GM12878 (cell line): ENCODE data around the gene DMRTC2. TPM values are rescaled to one million over a fixed set of nuclear protein-coding genes. Genes with fewer than 3 reads are reported as not detected.

Experiments
- ATAC-seq: fragments of 200-7000 bp; cut with Tn5 transposase; 3 replicates; pipeline ENCODE4 v1.9.1; 2020; ENCODE audit warnings: mild to moderate bottlenecking, moderate library complexity
- BruUV-seq: library from RNA; stranded (reverse); fragments of 400-500 nt; replicated peaks from 2 replicates; lab custom pipeline; 2021; lab: Mats Ljungman, UMichigan
- CTCF ChIA-PET: fragments of 300-600 bp; sonication (Branson Sonifier 250); formaldehyde crosslinking; extraction: SDS; loops from one replicate; lab custom pipeline; 2021; ENCODE audit warnings: inconsistent platforms; lab: Yijun Ruan, JAX
- POLR2A ChIA-PET: fragments of 350-600 bp; formaldehyde crosslinking; extraction: SDS; loops from one replicate; lab custom pipeline; 2021; ENCODE audit warnings: inconsistent platforms; lab: Charles Lee
- RAD21 ChIA-PET: fragments of 300-600 bp; sonication (Branson Sonifier 250); formaldehyde crosslinking; loops from one replicate; lab custom pipeline; 2023; ENCODE audit warnings: antibody characterized with exemption; ENCODE audit not compliant: unreplicated experiment; lab: Charles Lee
- SMC1A ChIA-PET: fragments of 300-600 bp; sonication (Branson Sonifier 250); formaldehyde crosslinking; loops from one replicate; lab custom pipeline; 2023; ENCODE audit not compliant: unreplicated experiment, uncharacterized antibody; lab: Charles Lee
- DNase-seq: peaks from one replicate; pipeline ENCODE4 v3.0.0-alpha.2; 2011; ENCODE audit warnings: low read depth, low spot score
- FAIRE-seq: peaks from 3 replicates; lab custom pipeline; 2011; peaks lifted over from hg19 to GRCh38; lab: Jason Lieb, UNC
- H2AFZ ChIP-seq: 2 replicates; pipeline ENCODE4 v1.6.0; 2011; ENCODE audit warnings: low read depth, low read length, control low read depth; ENCODE audit not compliant: control insufficient read depth
- H3K27ac ChIP-seq: 2 replicates; pipeline ENCODE4 v1.5.1; 2011; ENCODE audit warnings: control low read depth; ENCODE audit not compliant: control insufficient read depth, insufficient read depth
- H3K27me3 ChIP-seq, 2 experiments: replicated peaks in 1 of 2; 2 replicates each; pipeline versions ENCODE4 v1.6.0 to v1.6.1; 2011; ENCODE audit warnings: low read length in 1 of 2; ENCODE audit not compliant: control insufficient read depth in 2 of 2, insufficient read depth in 2 of 2
- H3K36me3 ChIP-seq, 2 experiments: 2 replicates each; pipeline ENCODE4 v1.5.1; 2011; ENCODE audit warnings: low read length in 1 of 2; ENCODE audit not compliant: control insufficient read depth in 2 of 2, insufficient read depth in 2 of 2
- H3K4me1 ChIP-seq: 2 replicates; pipeline ENCODE4 v1.6.1; 2011; ENCODE audit warnings: mild to moderate bottlenecking, low read length, moderate library complexity, mixed read lengths; ENCODE audit not compliant: control insufficient read depth, insufficient read depth
- H3K4me2 ChIP-seq: 2 replicates; pipeline ENCODE4 v1.6.0; 2011; ENCODE audit warnings: control low read depth; ENCODE audit not compliant: control insufficient read depth, insufficient read depth
- H3K4me3 ChIP-seq: fragments of 200-600 bp; sonication (generic); 2 replicates; pipeline ENCODE4 v1.5.1; 2016
- H3K79me2 ChIP-seq: 2 replicates; pipeline ENCODE4 v1.6.0; 2011; ENCODE audit warnings: low read length; ENCODE audit not compliant: control insufficient read depth, insufficient read depth
- H3K9ac ChIP-seq: 2 replicates; pipeline ENCODE4 v1.8.0; 2011; ENCODE audit warnings: low read length, control low read depth, mixed read lengths; ENCODE audit not compliant: control insufficient read depth, insufficient read depth
- H3K9me3 ChIP-seq: replicated peaks from 3 replicates; pipeline ENCODE4 v1.5.1; 2011; ENCODE audit warnings: mild to moderate bottlenecking, low read length; ENCODE audit not compliant: control insufficient read depth, insufficient read depth
- H4K20me1 ChIP-seq: 2 replicates; pipeline ENCODE4 v1.6.0; 2011; ENCODE audit not compliant: control insufficient read depth, insufficient read depth
- EP300 ChIP-seq, 2 experiments: fragments of 150-350 bp in 1 of 2; IDR thresholded peaks; 2 replicates each; pipeline ENCODE4 v1.6.1; 2011 to 2012; ENCODE audit warnings: low read depth in 2 of 2, low read length in 2 of 2, borderline replicate concordance in 1 of 2, improper control_type of control experiment in 1 of 2, inconsistent platforms in 1 of 2; ENCODE audit not compliant: control insufficient read depth in 1 of 2
- ETV6 ChIP-seq, 2 experiments: fragments of 450-650 bp in 1 of 2; IDR thresholded peaks in 1 of 2; conservative IDR thresholded peaks in 1 of 2; 2 replicates each; pipeline ENCODE4 v1.6.1; 2014; ENCODE audit warnings: antibody characterized with exemption in 1 of 2, borderline replicate concordance in 1 of 2, low read depth in 1 of 2, mild to moderate bottlenecking in 1 of 2, moderate library complexity in 1 of 2
- HDGF ChIP-seq: fragments of 450-650 bp; IDR thresholded peaks from 2 replicates; pipeline ENCODE4 v1.6.1; 2016; ENCODE audit warnings: antibody characterized with exemption
- JUND ChIP-seq: IDR thresholded peaks from 2 replicates; pipeline ENCODE4 v1.6.1; 2012; ENCODE audit warnings: low read depth, mild to moderate bottlenecking, low read length, improper control_type of control experiment, moderate library complexity
- MYC ChIP-seq: IDR thresholded peaks from 2 replicates; pipeline ENCODE4 v1.6.1; 2011; ENCODE audit warnings: mild to moderate bottlenecking, low read length, moderate library complexity, inconsistent platforms; ENCODE audit not compliant: insufficient read depth, insufficient replicate concordance, insufficient read length, severe bottlenecking
- SPI1 ChIP-seq: IDR thresholded peaks from 2 replicates; pipeline ENCODE4 v1.6.1; 2011; ENCODE audit warnings: low read depth, mild to moderate bottlenecking, low read length, moderate library complexity, borderline replicate concordance; ENCODE audit not compliant: insufficient read depth
- WGBS: methylation state at CpG from one replicate; pipeline ENCODE4 v1.1.6; 2016; ENCODE audit warnings: low lambda C conversion rate; ENCODE audit not compliant: insufficient replicate concordance, insufficient coverage; ENCODE audit errors: missing lambda C conversion rate; 5-methylcytosine and 5-hydroxymethylcytosine counted together
- in situ Hi-C: fragments of 300-500 bp; cut with MboI; formaldehyde crosslinking; loops from 9 replicates; pipeline ENCODE4 v1.14.3; 2018; ENCODE audit warnings: mixed read lengths
- intact Hi-C: fragments of 100-400 bp; cut with micrococcal nuclease; formaldehyde crosslinking; loops from one replicate; pipeline ENCODE4 v1.14.2; 2022; ENCODE audit not compliant: unreplicated experiment
- polyA plus RNA-seq, 11 experiments: library from polyadenylated mRNA; depleted of rRNA in 4 of 11; unstranded in 6 of 11; stranded (reverse) in 5 of 11; fragments of >200 nt; fragmentation: Nextera tagmentation in 4 of 11; fragmentation: Illumina TruSeq in 1 of 11; extraction: Ambion mirVana in 4 of 11; extraction: Trizol in 1 of 11; gene quantifications; 1 replicate in 1 of 11; 2 replicates in 10 of 11; pipeline versions ENCODE4 v1.2.1 to v1.2.3, GENCODE V29; 2011 to 2016; ENCODE audit warnings: inconsistent platforms in 2 of 11, missing spikeins in 2 of 11, low read depth in 1 of 11
- total RNA-seq, 4 experiments: library from RNA; depleted of rRNA in 3 of 4; stranded (reverse); fragments of >200 nt in 3 of 4; fragmentation: Illumina TruSeq in 1 of 4; extraction: Trizol in 1 of 4; gene quantifications; 2 replicates each; pipeline versions ENCODE4 v1.2.1 to v1.2.3, GENCODE V29; 2013 to 2021

The DMRTC2 gene
- total and polyA plus RNA-seq, 10 of the 15 experiments (the other 5 are each of a cell fraction or from before 2014, with no cell fraction given): not detected

DNA sequence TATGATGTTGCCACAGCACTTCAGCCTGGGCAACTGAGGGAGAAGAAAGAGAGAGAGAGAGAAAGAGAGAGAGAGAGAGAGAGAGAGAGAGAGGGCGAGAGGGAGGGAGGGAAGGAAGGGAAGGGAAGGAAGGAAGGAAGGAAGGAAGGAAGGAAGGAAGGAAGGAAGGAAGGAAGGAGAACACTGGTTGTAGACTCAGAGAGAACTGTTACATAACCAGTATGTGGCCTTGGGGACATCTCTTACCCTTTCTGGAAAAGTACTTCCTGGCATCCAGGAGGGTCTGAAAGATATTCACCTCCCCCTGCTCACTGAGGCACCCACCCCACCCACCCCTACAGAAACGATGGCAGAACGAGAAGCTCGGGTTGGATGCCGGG, 35.5 kb downstream of the DMRTC2 start:
- no peak for FAIRE-seq
- intact Hi-C loops: no loop called here
- CTCF ChIA-PET: no interaction called here
- H3K27ac ChIP-seq: no peak overlapping the region
- RAD21 ChIA-PET: no interaction called here
- H3K36me3 ChIP-seq: peaks cover 3 to 4% of the 10 kb centered on the region in 2 experiments; a peak in 3 of 4 replicates
- in situ Hi-C loops: no loop called here
- H3K9me3 ChIP-seq: no peaks in the 10 kb centered on the region
- peaks cover 30% of the 10 kb centered on the region for H3K4me1 ChIP-seq
- no peak overlapping the region for H3K4me3 ChIP-seq
- ATAC-seq: no peak
- no peak overlapping the region for H2AFZ ChIP-seq
- H4K20me1 ChIP-seq: no peaks in the 10 kb centered on the region
- no peak for DNase-seq
- BruUV-seq: no TSS peak
- SMC1A ChIA-PET: no interaction called here
- H3K9ac ChIP-seq: no peak overlapping the region
- no peak overlapping the region for H3K4me2 ChIP-seq
- POLR2A ChIA-PET: no interaction called here
- WGBS: 52% methylated on average over 5 of the region's 5 CpGs
- H3K79me2 ChIP-seq: peaks cover 63% of the 10 kb centered on the region
- TF ChIP-seq MYC: no peak
- 0 out of 2 replicates have a peak, but pooled peaks have one; percentile 27 for TF ChIP-seq HDGF
- no peak for TF ChIP-seq JUND
- TF ChIP-seq ETV6 (conservative IDR thresholded peaks at IDR 0.05 in 1 of 2, IDR thresholded peaks at IDR 0.05 in 1 of 2; ENCODE audit: borderline replicate concordance in 1 of 2, low read depth in 1 of 2): peak in 1 of 2 experiments; percentile 68; a peak in 2 of 4 replicates
- TF ChIP-seq SPI1: no peak
- no peak for TF ChIP-seq EP300 (IDR thresholded peaks at IDR 0.05; ENCODE audit: borderline replicate concordance in 1 of 2, control insufficient read depth in 1 of 2, low read depth in 2 of 2, low read length in 2 of 2)
- no peaks in the 10 kb centered on the region for H3K27me3 ChIP-seq
